Measurements from ENCODE around the gene CEMIP.

CEMIP gene

GRCh38 chr15:80778964-80779657, at the start of gene CEMIP:
CEMIP (plus strand) TSS chr15:80779370; CDS start chr15:80873880, 94,510 bp downstream.
- DNase-seq (ENCODE audit: low read depth): no peak

GRCh38 chr15:80730387-80730786, 48.8 kb upstream of the CEMIP start:
- no peak for DNase-seq (ENCODE audit: low read depth)

- no peak for DNase-seq (ENCODE audit: low read depth)
These were observed 48.2 kb upstream of the CEMIP start for GRCh38 chr15:80730926-80731325.

GRCh38 chr15:80732167-80732566, 47.0 kb upstream of the CEMIP start:
- no peak for DNase-seq (ENCODE audit: low read depth)

- DNase-seq (ENCODE audit: low read depth): no peak
These were observed 46.4 kb upstream of the CEMIP start for GRCh38 chr15:80732818-80733217.

- DNase-seq (ENCODE audit: low read depth): no peak
These were observed 45.7 kb upstream of the CEMIP start for GRCh38 chr15:80733460-80733859.

GRCh38 chr15:80735344-80735743, 43.8 kb upstream of the CEMIP start:
- no peak for DNase-seq (ENCODE audit: low read depth)

- DNase-seq (ENCODE audit: low read depth): no peak
These were observed 42.6 kb upstream of the CEMIP start for GRCh38 chr15:80736560-80736959.

- DNase-seq (ENCODE audit: low read depth): no peak
These were observed 39.3 kb upstream of the CEMIP start for GRCh38 chr15:80739919-80740318.

GRCh38 chr15:80742081-80742480, 37.1 kb upstream of the CEMIP start:
- no peak for DNase-seq (ENCODE audit: low read depth)

GRCh38 chr15:80743189-80743833, 35.9 kb upstream of the CEMIP start:
- DNase-seq (ENCODE audit: low read depth): no peak

- DNase-seq (ENCODE audit: low read depth): no peak
These were observed 34.8 kb upstream of the CEMIP start for GRCh38 chr15:80744415-80744814.

GRCh38 chr15:80744826-80745225, 34.3 kb upstream of the CEMIP start:
- no peak for DNase-seq (ENCODE audit: low read depth)

- DNase-seq (ENCODE audit: low read depth): no peak
These were observed 33.3 kb upstream of the CEMIP start for GRCh38 chr15:80745888-80746287.

- no peak for DNase-seq (ENCODE audit: low read depth)
These were observed 31.7 kb upstream of the CEMIP start for GRCh38 chr15:80747317-80748053.

GRCh38 chr15:80749589-80749988, 29.6 kb upstream of the CEMIP start:
- no peak for DNase-seq (ENCODE audit: low read depth)

GRCh38 chr15:80750575-80750974, 28.6 kb upstream of the CEMIP start:
- DNase-seq (ENCODE audit: low read depth): no peak

- no peak for DNase-seq (ENCODE audit: low read depth)
These were observed 27.0 kb upstream of the CEMIP start for GRCh38 chr15:80752204-80752603.

GRCh38 chr15:80753161-80753560, 26.0 kb upstream of the CEMIP start:
- no peak for DNase-seq (ENCODE audit: low read depth)

GRCh38 chr15:80754014-80754413, 25.2 kb upstream of the CEMIP start:
- no peak for DNase-seq (ENCODE audit: low read depth)

- no peak for DNase-seq (ENCODE audit: low read depth)
These were observed 23.3 kb upstream of the CEMIP start for GRCh38 chr15:80755885-80756284.

- no peak for DNase-seq (ENCODE audit: low read depth)
These were observed 20.9 kb upstream of the CEMIP start for GRCh38 chr15:80758130-80758745.

- no peak for DNase-seq (ENCODE audit: low read depth)
These were observed 18.2 kb upstream of the CEMIP start for GRCh38 chr15:80760960-80761359.
